GM18861 (cell line): ENCODE results near the gene LOC101059915.
A peak's percentile ranks its signal among the peaks of the same experiment; 100 is the strongest.
"Not testable (repeated sequence)": the region's sequence is repeated elsewhere in the genome, so short reads cannot be mapped to it uniquely, and the experiment has no call there.

Experiments
- ATAC-seq: cut with Tn5 transposase; IDR thresholded peaks from one replicate; pipeline ENCODE4 v1.9.1; 2021; ENCODE audit not compliant: unreplicated experiment

The LOC101059915 gene

DNA sequence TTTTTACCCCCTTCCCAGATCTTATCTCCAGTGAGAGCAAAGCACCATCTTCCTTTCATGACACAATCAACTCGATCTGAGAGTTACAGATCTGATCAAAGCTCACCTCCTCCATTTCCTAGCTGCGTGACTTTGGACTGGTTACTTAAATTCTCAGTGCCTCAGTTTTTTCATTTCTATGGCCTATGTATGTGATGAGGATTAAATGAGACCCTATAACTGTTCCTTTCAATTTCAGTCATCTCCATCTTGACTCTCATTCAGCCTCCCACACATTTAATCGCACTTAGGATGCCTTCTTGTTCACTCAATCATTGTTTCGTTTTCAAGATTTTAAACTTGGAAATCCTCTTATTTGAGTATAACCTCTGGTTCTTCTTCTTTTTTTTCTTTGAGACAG is 28.9 kb upstream of the LOC101059915 start:
- ATAC-seq, result no peak

DNA sequence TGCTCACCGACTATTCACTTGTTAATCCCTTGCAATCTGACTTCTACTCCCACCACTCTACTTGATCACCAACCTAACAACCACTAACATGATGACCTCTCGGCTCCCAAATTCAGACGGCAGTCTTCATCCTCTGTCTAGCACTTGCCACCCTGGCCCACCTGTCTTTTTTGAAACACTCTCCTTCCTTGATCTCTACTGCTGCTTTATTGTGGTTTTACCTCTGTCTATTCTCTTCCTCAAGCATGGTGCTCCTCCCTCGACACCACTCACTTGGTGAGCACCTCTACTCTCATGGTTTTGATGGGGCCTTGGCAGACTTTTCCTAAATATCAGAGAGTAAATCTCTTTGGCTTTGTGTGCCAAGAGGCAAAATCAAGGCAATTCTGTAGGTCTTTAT is 27.3 kb upstream of the LOC101059915 start:
- ATAC-seq, result no peak

DNA sequence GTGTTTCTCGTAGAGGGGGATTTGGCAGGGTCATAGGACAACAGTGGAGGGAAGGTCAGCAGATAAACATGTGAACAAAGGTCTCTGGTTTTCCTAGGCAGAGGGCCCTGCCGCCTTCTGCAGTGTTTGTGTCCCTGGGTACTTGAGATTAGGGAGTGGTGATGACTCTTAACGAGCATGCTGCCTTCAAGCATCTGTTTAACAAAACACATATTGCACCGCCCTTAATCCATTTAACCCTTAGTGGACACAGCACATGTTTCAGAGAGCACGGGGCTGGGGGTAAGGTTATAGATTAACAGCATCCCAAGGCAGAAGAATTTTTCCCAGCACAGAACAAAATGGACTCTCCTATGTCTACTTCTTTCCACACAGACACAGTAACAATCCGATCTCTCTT is 22.9 kb upstream of the LOC101059915 start:
- not testable (repeated sequence) for ATAC-seq

DNA sequence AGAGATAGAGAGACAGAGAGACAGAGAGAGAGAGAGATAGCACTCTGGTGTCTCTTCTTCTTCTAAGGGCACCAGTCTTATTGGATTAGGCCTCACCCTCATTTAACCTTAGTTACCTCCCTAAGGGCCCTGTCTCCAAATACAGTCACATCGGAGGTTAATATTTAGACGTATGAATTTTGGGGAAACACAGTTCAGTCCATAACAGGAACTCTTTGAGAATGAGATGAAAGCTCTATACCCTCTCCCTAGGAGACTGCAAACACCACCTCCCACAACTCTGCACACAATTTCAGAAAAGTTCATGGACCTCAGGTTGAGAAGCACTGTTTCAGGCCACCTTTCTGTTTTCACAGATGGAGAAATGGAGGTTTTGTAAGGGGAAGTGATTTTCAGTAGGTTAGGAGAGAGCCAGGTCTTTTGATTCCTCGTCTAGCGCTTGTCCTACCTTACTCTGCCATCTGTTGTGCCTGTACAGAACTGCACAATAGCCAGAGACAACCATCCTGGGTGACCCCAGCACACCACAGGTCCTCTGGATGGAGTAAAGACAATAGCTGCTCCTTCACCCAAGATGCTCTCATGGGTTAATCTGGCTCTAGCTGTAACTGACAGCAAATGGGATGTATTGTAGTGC is 16.9 kb upstream of the LOC101059915 start:
- ATAC-seq, result peak; percentile 86

DNA sequence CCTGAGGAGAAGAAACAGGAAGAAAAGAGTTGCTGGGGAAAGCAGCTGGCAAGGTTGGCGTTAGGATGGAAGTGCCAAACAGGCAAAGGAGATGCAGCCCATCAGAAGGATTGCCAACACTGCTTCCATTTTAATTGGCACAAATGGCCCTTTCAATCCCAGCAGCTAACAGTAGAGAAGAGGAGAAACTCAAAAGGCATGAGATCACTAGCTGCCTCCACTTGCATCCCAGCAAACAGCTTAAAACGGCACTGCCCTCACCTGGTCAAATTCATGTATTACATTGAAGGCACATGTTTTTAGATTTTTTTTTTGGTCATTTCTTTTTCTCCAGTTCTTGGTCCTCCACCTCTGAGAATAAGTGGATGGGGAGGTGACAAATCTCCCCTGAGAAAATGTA is 14.9 kb upstream of the LOC101059915 start:
- no peak for ATAC-seq

DNA sequence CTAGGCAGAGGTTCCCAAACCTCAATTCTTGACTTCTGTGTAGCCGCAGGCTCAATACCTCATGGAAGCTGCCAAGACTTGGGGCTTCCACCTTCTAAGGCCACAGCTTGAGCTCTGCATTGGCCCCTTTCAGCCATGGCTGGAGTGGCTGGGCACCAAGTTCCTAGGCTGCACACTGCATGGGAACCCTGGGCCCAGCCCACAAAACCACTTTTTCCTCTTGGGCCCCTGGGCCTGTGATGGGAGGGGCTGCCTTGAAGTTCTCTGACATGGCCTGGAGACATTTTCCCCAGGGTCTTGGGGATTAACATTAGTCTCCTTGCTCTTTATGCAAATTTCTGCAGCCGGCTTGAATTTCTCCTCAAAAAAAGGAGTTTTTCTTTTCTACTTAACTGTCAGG is 14.0 kb upstream of the LOC101059915 start:
- no peak for ATAC-seq

DNA sequence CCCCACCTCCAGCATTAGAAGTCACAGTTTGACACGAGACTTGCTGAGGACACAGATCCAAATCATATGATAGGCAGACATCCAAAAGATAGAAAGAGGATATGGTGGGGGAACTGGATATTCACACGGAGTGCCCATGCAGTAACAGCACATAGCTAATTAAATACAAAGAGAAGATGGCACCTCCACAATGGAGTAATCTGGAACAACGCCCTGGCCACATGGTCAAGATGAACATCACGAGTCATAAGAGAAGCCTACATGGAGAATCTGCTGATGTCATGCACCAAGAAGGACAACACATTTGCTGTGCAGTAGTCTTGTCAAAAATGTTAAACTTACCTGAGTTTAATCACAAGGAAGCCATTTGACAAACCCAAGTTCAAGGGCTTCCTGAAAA is 10.1 kb upstream of the LOC101059915 start:
- no peak for ATAC-seq

DNA sequence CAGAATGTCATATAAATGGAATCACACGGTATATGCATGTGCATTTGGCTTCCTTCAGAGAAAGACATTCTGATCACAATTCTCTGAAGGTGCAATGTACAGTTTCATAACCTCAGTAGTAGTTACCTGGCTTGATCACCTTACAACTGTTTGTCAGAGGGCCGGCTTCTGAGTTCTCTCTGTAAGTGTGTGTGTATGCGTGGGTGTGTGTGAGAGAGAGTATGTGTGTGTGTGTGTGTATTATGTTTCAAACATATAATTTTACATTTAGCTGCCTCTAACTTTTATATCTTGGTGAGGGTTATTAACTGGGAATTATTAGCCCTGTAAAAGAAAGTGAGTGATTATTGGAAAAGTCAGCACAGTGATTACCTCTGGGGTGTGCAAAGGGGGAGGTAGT is 8.0 kb upstream of the LOC101059915 start:
- ATAC-seq, result no peak

DNA sequence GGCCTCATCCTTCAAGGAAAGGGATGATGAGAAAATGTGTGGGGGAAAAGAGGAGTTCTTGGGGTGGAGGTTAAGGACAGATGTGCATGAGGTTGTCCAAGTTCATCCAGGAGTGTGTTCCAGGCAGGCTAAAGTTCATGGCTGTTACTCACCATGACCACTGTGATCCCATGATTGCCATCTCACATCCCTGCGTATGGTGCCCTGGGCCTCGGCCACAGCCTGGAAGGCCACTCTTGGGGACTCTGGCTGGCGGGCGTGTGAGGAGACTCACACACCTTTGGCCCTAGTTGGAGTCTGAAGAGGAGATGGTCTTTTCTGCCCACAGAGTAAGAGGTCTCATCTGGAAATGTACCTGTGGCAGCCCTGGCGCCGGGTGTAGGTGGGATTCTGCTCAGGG is 7.4 kb upstream of the LOC101059915 start:
- no peak for ATAC-seq

DNA sequence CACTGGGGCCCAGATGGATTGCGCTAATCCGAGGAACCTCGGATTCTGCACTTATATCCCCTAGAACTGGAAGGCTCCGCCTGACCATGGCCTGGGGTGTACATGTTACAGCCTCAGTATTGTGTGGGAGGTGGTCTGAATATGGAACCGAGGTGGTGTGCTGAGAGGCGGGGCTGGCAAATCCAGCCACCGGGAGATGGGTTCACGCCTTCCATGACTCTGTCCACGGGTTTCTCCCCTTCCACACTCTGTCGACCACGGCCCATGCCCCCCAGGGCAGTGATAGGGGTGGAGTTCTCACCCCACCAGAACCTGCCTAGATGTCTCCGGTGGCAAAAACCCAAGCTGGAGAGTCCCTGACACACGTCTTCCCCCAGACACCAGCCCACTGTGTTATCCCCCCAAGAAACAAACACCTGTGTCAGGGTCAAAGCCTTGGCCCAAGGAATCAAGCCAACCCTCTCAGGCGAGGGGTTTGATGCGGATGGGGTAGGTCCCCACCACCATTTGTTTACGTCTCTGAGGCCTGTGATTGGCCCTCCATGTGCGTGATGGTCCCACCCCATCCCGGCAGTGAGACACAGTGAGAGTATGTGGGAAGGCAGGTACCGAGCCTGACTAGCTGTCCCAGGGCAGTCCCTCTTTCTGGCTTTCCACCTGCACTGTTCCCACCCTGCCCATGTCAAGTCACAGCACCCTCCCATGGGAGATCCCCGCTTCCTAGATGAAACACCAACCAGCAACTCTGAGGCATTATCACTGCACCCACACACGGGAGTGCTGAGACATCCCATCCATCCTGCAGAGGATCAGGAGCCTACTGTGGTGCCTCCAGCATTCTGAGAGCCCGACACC is 6.6 kb upstream of the LOC101059915 start:
- no peak for ATAC-seq

DNA sequence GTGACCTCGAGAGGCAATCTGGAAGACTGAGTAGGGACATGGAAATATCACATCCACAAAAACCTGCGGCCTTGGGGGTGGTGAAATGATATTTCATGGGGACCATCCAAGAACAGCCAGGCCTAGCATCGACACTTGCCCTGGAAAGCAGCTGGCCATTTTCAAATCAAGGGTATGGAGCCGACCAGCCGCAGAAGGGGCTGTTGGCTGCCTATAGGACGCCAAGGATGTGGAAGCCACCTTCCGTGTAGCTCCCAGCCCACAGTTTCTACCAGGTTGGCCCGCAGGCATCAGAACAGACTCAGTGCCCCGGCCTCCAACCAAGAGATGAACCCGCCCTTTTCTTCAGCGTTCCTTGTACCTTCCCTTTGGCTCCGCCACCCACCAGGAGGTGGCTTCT is 5.4 kb upstream of the LOC101059915 start:
- ATAC-seq, result no peak

DNA sequence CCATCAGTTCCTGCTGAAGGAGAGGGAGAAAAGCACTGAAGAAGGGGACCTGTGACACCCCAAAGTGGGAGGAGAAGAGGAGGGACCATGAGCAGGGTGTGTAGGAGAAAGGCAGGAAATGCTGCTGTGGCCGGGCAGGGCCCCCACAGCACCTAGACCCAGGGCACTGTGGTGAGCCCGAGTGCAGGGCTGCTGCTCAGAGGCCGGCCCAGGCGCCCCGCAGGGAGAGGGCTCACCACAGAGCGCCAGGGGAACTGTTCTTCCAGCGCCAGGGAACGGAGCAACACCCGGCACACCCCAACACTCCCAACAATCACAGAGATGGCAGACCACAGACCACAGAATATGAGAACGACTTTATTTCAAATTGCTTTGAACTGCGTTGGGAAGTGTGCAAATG is 4.7 kb upstream of the LOC101059915 start:
- ATAC-seq, result not testable (repeated sequence)

DNA sequence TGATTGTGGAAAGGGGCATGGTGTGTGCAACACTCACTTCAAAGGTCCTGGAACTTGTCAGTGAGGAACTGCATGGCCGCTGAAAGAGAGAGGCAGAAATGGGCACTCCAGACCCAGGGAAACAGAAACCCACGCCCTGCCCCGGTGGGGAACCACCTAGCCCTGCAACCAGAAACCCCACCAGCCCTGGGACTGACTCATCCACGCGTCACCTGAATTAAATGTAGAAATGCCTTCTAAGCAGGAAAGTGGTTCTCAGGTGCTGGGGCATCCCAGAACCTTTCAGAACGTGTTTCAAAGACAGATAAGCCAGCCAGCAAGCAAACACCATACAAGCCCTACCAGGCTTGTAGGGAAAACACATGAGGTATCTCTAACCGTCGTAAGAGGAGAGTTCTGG is 4.1 kb upstream of the LOC101059915 start:
- ATAC-seq, result not testable (repeated sequence)

DNA sequence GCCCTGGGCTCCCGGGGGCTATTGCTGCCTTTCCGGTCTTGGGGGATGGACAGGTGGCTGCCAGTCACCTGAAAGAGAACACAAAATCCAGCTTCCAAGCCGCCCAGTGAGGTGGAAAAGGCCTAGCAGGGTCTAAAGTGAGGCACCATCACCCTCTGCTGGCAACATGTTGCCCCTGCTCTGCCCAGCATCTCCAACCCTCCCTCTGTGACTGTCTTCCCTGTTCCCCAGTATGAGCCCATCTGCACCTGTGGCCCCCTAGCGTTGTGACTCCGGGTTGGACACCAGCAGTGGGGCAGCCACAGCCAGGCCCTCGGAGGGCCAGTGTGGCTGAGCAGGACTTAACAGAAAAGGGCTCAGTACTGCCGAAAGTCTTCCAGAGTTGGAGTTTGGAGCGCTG is 3.1 kb upstream of the LOC101059915 start:
- not testable (repeated sequence) for ATAC-seq

DNA sequence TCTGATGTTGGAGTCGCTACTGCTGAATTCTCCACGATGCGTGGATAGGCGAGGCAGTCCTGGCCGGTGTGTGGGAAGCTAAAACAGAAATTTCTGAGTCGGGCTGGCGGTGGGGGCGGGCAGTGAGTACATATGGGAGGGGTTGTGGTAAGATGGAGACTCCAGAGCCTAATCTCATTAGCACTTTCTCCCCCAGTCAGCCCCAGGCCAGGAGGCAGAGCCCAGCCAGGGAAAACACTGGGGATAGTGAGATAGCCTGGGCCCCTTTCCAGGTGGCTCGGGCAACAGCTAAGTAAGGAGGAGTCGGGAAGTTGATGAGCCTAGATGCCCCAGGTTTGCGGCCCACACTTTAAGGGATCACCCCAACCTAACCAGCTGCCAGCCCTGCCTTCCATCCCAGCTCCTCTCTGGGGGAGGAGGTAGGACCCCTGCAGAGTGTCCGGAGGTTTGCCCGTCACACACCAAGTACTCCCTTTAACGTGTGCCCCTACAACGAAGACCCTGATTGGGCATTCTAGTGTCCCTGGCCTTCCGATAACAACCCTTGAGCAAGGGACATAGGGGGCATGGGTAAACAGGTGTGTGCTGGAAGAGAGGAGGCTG is 2.4 kb upstream of the LOC101059915 start:
- ATAC-seq, result no peak

DNA sequence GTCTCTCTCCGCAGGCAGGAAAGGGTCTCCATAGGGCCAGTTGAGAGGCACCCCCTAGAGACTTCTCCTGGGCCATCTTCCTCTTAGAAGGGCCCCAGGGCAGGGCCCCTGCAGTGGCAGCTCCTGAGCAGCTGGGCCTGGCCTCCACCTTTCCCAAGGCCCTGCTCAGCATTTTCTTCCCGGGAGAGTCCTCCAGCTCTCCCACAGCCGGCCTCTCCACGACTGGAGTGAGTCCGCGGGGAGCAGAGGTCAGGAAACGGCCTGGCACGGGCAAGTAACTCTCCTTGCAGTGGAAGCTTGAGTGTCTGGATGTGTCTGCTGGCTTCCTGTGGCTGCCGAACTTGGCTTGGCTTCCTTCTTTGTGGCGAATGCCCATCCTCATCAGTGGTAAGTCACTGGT is 1.6 kb upstream of the LOC101059915 start:
- ATAC-seq, result no peak

DNA sequence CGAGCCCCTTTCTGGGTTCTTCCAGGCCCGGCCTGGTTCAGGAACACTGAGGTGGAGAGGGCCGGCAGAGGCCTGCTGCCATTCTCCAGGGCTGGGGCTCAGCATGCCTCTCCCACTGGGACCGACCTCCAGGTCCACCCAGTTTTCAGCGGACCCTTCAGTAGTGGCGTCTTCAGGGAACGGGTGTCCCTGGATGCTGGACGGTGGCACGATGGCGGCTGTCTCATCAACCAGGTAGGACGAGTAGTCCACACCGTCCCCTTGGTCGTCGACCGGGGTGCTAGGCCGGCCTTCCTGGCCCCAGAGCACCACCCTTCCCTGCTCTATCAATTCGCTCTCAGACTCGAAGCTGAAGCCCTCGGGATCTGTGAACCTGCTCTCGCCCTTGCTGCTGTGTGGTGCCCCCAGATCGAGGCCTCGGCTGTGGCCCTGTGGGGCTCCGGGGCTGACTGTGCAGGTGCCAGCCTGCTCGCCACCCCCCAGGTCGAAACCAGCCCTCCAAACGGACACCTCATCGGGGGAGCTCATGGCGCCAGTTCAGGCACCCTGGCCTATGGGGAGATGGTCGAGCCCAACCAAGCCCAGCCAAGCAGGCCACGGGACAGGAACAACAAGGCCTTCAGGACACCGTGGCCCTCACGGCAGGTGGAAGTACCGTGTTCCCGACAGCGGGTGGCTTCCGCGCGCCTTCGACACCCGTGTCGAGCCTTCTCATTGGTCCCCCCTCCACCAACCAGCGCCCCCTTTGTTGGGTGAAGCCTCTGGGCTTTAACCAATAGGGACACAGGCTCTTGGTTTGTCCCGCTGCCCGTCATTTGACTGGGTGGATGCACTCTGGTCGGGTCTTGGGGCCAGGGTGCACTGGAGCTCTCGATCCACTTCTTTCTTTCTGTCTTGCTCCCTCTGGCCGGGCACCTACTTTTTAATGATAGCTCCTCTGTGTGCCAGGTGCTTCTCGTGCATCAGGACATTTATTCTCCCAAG is 814 bp upstream of the LOC101059915 start:
- ATAC-seq, result no peak

DNA sequence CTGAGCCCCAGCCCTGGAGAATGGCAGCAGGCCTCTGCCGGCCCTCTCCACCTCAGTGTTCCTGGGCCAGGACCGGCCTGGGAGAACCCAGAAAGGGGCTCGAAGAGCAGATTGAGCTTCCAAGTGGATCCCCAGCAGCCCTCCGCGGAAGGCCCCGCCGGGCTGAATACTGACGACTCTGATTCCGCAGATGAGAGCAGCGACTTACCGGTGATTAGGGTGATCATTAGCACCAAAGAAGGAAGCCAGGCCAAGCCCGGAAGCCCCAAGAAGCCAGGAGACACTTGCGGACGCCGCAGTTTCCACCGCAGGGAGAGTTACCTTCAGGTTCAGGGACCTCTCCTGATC is 876 bp downstream of the LOC101059915 start:
- ATAC-seq, result no peak

DNA sequence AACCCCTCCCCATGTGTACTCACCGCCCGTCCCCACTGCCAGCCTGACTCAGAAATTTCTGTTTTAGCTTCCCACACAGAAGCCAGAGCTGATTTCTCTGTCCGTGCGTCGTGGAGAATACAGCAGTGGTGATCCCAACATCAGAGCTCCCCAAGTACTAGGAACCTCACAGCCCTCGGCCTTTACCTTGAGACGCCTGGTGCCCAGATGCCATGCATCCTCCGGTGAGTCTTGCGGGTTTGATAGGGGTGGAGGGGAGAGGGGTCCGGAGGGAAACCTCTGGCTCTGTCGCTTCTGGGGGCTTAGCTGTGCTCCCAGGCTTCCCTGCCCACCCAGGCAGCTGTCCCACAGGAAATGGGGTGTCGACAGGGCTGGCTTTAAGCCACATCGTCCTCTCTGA is 2.1 kb downstream of the LOC101059915 start:
- no peak for ATAC-seq

DNA sequence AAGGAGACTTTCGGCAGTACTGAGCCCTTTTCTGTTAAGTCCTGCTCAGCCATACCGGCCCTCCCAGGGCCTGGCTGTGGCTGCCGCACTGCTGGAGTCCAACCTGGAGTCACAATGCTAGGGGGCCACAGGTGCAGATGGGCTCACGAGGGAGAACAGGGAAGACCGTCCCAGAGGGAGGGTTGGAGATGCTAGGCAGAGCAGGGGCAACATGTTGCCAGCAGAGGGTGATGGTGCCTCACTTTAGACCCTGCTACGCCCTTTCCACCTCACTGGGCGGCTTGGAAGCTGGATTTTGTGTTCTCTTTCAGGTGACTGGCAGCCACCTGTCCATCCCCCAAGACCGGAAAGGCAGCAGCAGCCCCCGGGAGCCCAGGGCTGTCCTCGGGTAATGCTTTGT is 2.6 kb downstream of the LOC101059915 start:
- ATAC-seq, result not testable (repeated sequence)
